PC-3 (cell line): Measurements from ENCODE around the gene SH2D2A. TPM values are rescaled to one million over a fixed set of nuclear protein-coding genes. Genes with fewer than 3 reads are reported as not detected.
A peak's percentile ranks its signal among the peaks of the same experiment; 100 is the strongest.

Source experiments
- ATAC-seq: fragments of 200-7000 bp; cut with Tn5 transposase; 2 replicates; pipeline ENCODE4 v1.9.1; 2020; ENCODE audit warnings: mild to moderate bottlenecking, moderate library complexity
- BruUV-seq: library from RNA; stranded (reverse); fragments of 400-500 nt; replicated peaks from 2 replicates; lab custom pipeline; 2021; lab: Mats Ljungman, UMichigan
- CTCF ChIA-PET: fragments of 300-600 bp; sonication (Branson Sonifier 250); formaldehyde crosslinking; loops from one replicate; lab custom pipeline; 2022; ENCODE audit warnings: antibody characterized with exemption; lab: Charles Lee
- POLR2A ChIA-PET: fragments of 300-600 bp; sonication (Branson Sonifier 250); formaldehyde crosslinking; loops from one replicate; lab custom pipeline; 2022; ENCODE audit warnings: antibody characterized with exemption; ENCODE audit not compliant: unreplicated experiment; lab: Charles Lee
- DNase-seq: peaks from one replicate; pipeline ENCODE4 v3.0.0-alpha.2; 2015
- H2AFZ ChIP-seq: fragments of 300-600 bp; sonication (generic); 2 replicates; pipeline ENCODE4 v1.6.0; 2016; ENCODE audit warnings: antibody characterized with exemption, low read length
- H3F3A ChIP-seq: fragments of 300-600 bp; sonication (generic); one replicate; pipeline ENCODE4 v1.6.0; 2017; ENCODE audit warnings: antibody characterized with exemption, low read length, control low read depth, mild to moderate bottlenecking; ENCODE audit not compliant: unreplicated experiment
- H3K27ac ChIP-seq: fragments of 300-600 bp; sonication (generic); 2 replicates; pipeline ENCODE4 v1.5.1; 2016; ENCODE audit warnings: mild to moderate bottlenecking, low read length
- H3K27me3 ChIP-seq: fragments of 300-600 bp; sonication (generic); 2 replicates; pipeline ENCODE4 v1.6.1; 2016; ENCODE audit warnings: low read length, mixed read lengths
- H3K36me3 ChIP-seq: fragments of 300-600 bp; sonication (generic); 2 replicates; pipeline ENCODE4 v1.6.1; 2016; ENCODE audit warnings: low read depth, mixed run types, low read length, mixed read lengths
- H3K4me1 ChIP-seq: fragments of 300-600 bp; sonication (generic); 2 replicates; pipeline ENCODE4 v1.5.1; 2016; ENCODE audit warnings: low read length; ENCODE audit not compliant: insufficient read depth
- H3K4me2 ChIP-seq: fragments of 300-600 bp; sonication (generic); 2 replicates; pipeline ENCODE4 v1.6.0; 2016; ENCODE audit warnings: low read length
- H3K4me3 ChIP-seq: fragments of 300-600 bp; sonication (generic); 2 replicates; pipeline ENCODE4 v1.5.1; 2016; ENCODE audit warnings: mild to moderate bottlenecking, low read length, mixed read lengths
- H3K79me2 ChIP-seq: fragments of 300-600 bp; sonication (generic); 2 replicates; pipeline ENCODE4 v1.6.1; 2017; ENCODE audit warnings: low read length, mixed read lengths
- H3K9ac ChIP-seq: fragments of 300-600 bp; sonication (generic); 2 replicates; pipeline ENCODE4 v1.6.0; 2016; ENCODE audit warnings: mild to moderate bottlenecking, low read length
- H3K9me2 ChIP-seq: fragments of 300-600 bp; sonication (generic); replicated peaks from 2 replicates; pipeline ENCODE4 v1.6.1; 2016; ENCODE audit warnings: mixed run types, low read length, mixed read lengths
- H3K9me3 ChIP-seq: fragments of 300-600 bp; sonication (generic); 2 replicates; pipeline ENCODE4 v1.6.1; 2016; ENCODE audit warnings: low read length, mixed read lengths
- H4K20me1 ChIP-seq: fragments of 300-600 bp; sonication (generic); 2 replicates; pipeline ENCODE4 v1.6.1; 2016; ENCODE audit warnings: low read length, mixed read lengths
- CTCF ChIP-seq: fragments of 300-600 bp; sonication (generic); conservative IDR thresholded peaks from 2 replicates; pipeline ENCODE4 v1.5.1; 2017; ENCODE audit warnings: antibody characterized with exemption, low read depth, mild to moderate bottlenecking, low read length
- EZH2 ChIP-seq: fragments of 300-600 bp; sonication (generic); IDR thresholded peaks from one replicate; pipeline ENCODE4 v1.6.1; 2017; ENCODE audit warnings: antibody characterized with exemption, mild to moderate bottlenecking, low read length; ENCODE audit not compliant: unreplicated experiment
- EZH2phosphoT487 ChIP-seq: fragments of 300-600 bp; sonication (generic); IDR thresholded peaks from 2 replicates; pipeline ENCODE4 v1.6.1; 2018; ENCODE audit warnings: mild to moderate bottlenecking, antibody characterized with exemption, low read length, borderline replicate concordance
- intact Hi-C: fragments of 100-400 bp; cut with micrococcal nuclease; formaldehyde crosslinking; loops from 2 replicates; pipeline ENCODE4 v1.9.0; 2023
- total RNA-seq: library from RNA; depleted of rRNA; stranded (reverse); fragments of >200 nt; gene quantifications from 2 replicates; pipeline ENCODE4 v1.2.3, GENCODE V29; 2014

SH2D2A gene
- total RNA-seq, 1 experiment from 2014 or later, result 6.9 TPM

GRCh38 chr1:156865258-156865657, 48.6 kb upstream of the SH2D2A start:
- Histone ChIP-seq H4K20me1 (no peaks in the 10 kb centered on the region), H3K79me2 (no peaks in the 10 kb centered on the region), H3K4me3 (no peak overlapping the region), H3K27ac (no peak overlapping the region), H3K4me2 (no peak overlapping the region), H3K9me2 (0 out of 2 replicates have a peak, but pooled peaks cover 4% of the 10 kb centered on the region), H3K36me3 (no peaks in the 10 kb centered on the region), H2AFZ (no peak overlapping the region), H3K9ac (no peak overlapping the region), H3K4me1 (peaks cover 18% of the 10 kb centered on the region), H3F3A (no peaks in the 10 kb centered on the region), H3K9me3 (no peaks in the 10 kb centered on the region), H3K27me3 (peaks cover 16% of the 10 kb centered on the region)
- ChIA-PET CTCF (no interaction called here), POLR2A (no interaction called here)
- no peak for DNase-seq
- no peak for ATAC-seq
- no TSS peak for BruUV-seq
- TF ChIP-seq EZH2, result no peak
- no peak for TF ChIP-seq CTCF
- no peak for TF ChIP-seq EZH2phosphoT487
- intact Hi-C loops, result no loop called here

DNA sequence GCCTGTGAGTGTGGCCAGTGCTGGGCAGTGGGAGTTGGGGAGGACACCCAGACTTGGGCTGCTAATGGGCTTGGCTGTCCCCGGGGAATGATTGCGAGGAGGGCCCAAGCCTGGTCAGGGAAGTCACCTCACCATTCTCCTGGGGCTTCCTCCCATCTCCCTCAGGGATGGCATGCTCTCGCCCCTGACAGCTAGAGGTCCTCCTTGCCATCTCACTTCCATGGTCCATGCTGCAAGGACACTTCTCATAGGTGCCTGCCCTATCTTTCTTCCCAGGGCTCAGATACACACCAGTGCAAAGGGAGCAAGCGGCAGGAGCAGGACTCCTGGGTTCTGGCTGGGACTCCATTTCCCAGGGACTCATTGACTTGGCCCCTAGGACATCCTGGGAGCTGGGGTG, 48.1 kb upstream of the SH2D2A start:
- Histone ChIP-seq H3F3A (no peaks in the 10 kb centered on the region), H3K9me3 (no peaks in the 10 kb centered on the region), H3K4me2 (no peak overlapping the region), H3K36me3 (no peaks in the 10 kb centered on the region), H3K9me2 (no peaks in the 10 kb centered on the region), H3K79me2 (no peaks in the 10 kb centered on the region), H3K9ac (no peak overlapping the region), H3K27me3 (peaks cover 20% of the 10 kb centered on the region), H3K4me1 (peaks cover 17% of the 10 kb centered on the region), H4K20me1 (no peaks in the 10 kb centered on the region), H2AFZ (no peak overlapping the region), H3K27ac (no peak overlapping the region), H3K4me3 (no peak overlapping the region)
- ATAC-seq (peak; percentile 42), DNase-seq (no peak)
- ChIA-PET CTCF (no interaction called here), POLR2A (no interaction called here)
- TF ChIP-seq EZH2, result no peak
- TF ChIP-seq CTCF, result 0 out of 2 replicates have a peak, but pooled peaks have one; percentile 13
- TF ChIP-seq EZH2phosphoT487, result no peak
- intact Hi-C loops, result no loop called here
- BruUV-seq, result no TSS peak

- Histone ChIP-seq H4K20me1 (no peaks in the 10 kb centered on the region), H3K27ac (no peak overlapping the region), H3K27me3 (peaks cover 31% of the 10 kb centered on the region), H3K4me2 (no peak overlapping the region), H3K79me2 (no peaks in the 10 kb centered on the region), H3K4me1 (peaks cover 22% of the 10 kb centered on the region), H3K9me3 (no peaks in the 10 kb centered on the region), H3K4me3 (no peak overlapping the region), H3F3A (no peaks in the 10 kb centered on the region), H3K9ac (no peak overlapping the region), H2AFZ (no peak overlapping the region), H3K36me3 (no peaks in the 10 kb centered on the region), H3K9me2 (no peaks in the 10 kb centered on the region)
- ChIA-PET CTCF (no interaction called here), POLR2A (no interaction called here)
- DNase-seq, result no peak
- no TSS peak for BruUV-seq
- ATAC-seq, result no peak
- TF ChIP-seq EZH2 (no peak), CTCF (no peak), EZH2phosphoT487 (no peak)
- intact Hi-C loops, result no loop called here
These were observed 47.0 kb upstream of the SH2D2A start for GRCh38 chr1:156863631-156864030.
